HL-60 (cell line): Measurements from ENCODE around the gene TNRC6C.
"Not testable (repeated sequence)": the region's sequence is repeated elsewhere in the genome, so short reads cannot be mapped to it uniquely, and the experiment has no call there.

ENCODE experiments used
- DNase-seq, 2 experiments: peaks; one replicate each; pipeline ENCODE4 v3.0.0-alpha.2; 2010 to 2020; ENCODE audit warnings: low read depth in 1 of 2, low spot score in 1 of 2
- H3K27ac ChIP-seq: fragments of 250-450 bp; sonication (Bioruptor Pico); replicated peaks from 2 replicates; pipeline ENCODE4 v1.5.1; 2020; ENCODE audit warnings: mild to moderate bottlenecking, moderate library complexity
- H3K27me3 ChIP-seq: fragments of 250-450 bp; sonication (Bioruptor Pico); 2 replicates; pipeline ENCODE4 v1.5.1; 2021; ENCODE audit warnings: mild to moderate bottlenecking, moderate library complexity; ENCODE audit not compliant: insufficient read depth, poor library complexity, severe bottlenecking
- H3K4me3 ChIP-seq: replicated peaks from 2 replicates; pipeline ENCODE4 v1.5.1; 2011; ENCODE audit warnings: mild to moderate bottlenecking, control low read depth, low read length; ENCODE audit not compliant: insufficient read depth
- CTCF ChIP-seq: IDR thresholded peaks from one replicate; pipeline ENCODE4 v1.5.1; 2011; ENCODE audit warnings: low read length, control low read depth, inconsistent platforms; ENCODE audit not compliant: insufficient read depth
- GABPA ChIP-seq: IDR thresholded peaks from 2 replicates; pipeline ENCODE4 v1.6.1; 2012; ENCODE audit warnings: low read depth
- POLR2AphosphoS5 ChIP-seq: IDR thresholded peaks from 2 replicates; pipeline ENCODE4 v1.6.1; 2012; ENCODE audit warnings: low read depth
- REST ChIP-seq: IDR thresholded peaks from 2 replicates; pipeline ENCODE4 v1.6.1; 2012; ENCODE audit warnings: low read depth; ENCODE audit not compliant: insufficient replicate concordance
- SPI1 ChIP-seq: IDR thresholded peaks from 2 replicates; pipeline ENCODE4 v1.6.1; 2012; ENCODE audit warnings: low read depth, mild to moderate bottlenecking, borderline replicate concordance

The TNRC6C gene

DNA sequence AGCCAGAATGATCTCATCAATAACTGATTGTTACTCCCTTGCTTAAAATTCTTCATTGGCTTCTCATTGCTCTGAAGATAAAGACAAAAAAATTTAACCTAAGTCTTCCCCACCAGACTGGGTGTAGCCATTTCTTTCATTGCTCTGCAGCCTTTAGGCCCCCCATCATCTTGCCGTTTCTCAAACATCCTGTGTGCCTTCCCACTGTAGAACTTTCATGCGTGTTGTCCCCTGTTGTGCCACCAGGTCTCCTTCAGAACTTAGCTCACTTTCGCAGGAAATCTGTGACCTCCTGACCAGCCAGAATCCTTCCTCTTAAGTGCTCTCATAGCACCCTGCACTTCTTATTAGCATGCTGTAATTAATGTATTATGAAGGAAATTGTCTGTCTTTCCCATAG lies 31.8 kb downstream of the TNRC6C start:
- Histone ChIP-seq H3K4me3 (no peak overlapping the region), H3K27me3 (no peaks in the 10 kb centered on the region), H3K27ac (no peak overlapping the region)
- TF ChIP-seq CTCF = no peak
- no peak for TF ChIP-seq SPI1
- no peak for TF ChIP-seq POLR2AphosphoS5
- TF ChIP-seq GABPA = no peak
- TF ChIP-seq REST = no peak
- DNase-seq = no peak

- H3K27me3 ChIP-seq, DNase-seq, H3K4me3 ChIP-seq, H3K27ac ChIP-seq: not testable (repeated sequence)
These were observed 35.2 kb downstream of the TNRC6C start for GRCh38 chr17:77993735-77994134.

DNA sequence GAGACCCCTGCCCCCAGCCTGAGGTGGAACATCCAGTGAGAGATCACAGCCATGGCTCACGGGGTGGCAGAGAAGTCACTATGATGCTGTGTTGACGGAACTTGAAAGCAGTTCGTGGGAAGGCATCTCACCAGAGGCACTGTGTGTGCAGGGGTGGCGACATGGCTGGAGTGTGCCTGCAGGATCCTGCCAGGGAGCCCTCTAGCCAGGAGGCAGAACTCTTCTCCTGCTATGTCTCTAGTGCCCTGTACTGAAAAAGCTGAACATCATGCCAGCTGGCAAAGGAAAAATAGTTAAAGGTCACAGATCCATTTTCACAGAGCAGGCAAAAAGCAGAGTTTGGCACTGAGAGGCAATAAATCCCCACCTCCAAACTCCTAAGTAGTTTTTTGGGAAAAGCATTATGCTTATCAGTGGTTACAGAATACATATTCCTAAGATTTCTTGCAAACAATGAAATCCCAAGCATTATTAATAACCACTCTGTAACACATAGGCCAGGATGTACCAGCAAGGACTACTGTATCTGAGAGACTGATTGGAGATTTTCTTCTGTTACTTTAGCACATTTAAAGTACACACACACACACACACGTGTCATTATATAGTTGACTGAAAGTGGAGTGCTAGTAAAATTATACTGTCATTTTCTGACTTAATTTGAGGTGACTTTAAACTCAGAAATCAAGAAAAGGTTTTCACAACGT lies 36.8 kb downstream of the TNRC6C start:
- Histone ChIP-seq H3K27me3 (no peaks in the 10 kb centered on the region), H3K4me3 (no peak overlapping the region), H3K27ac (no peak overlapping the region)
- DNase-seq = no peak
- TF ChIP-seq POLR2AphosphoS5 (no peak), GABPA (no peak), SPI1 (no peak), CTCF (no peak), REST (no peak)

GRCh38 chr17:77996256-77996655 lies 37.8 kb downstream of the TNRC6C start:
- TF ChIP-seq REST (no peak), SPI1 (no peak), CTCF (no peak), GABPA (no peak)
- Histone ChIP-seq H3K27ac (no peak overlapping the region), H3K27me3 (no peaks in the 10 kb centered on the region), H3K4me3 (no peak overlapping the region)
- DNase-seq = no peak
